Left renal pelvis (tissue), 4 donors: ENCODE data around the gene TRIM28. TPM values are rescaled to one million over a fixed set of nuclear protein-coding genes. Genes with fewer than 3 reads are reported as not detected.
"Not testable (repeated sequence)": the region's sequence is repeated elsewhere in the genome, so short reads cannot be mapped to it uniquely, and the experiment has no call there.

ENCODE experiments used
- DNase-seq, 4 donors: peaks; one replicate each; pipeline ENCODE4 v3.0.0-alpha.2; 2013; ENCODE audit warnings: low read depth in 4 of 4, low spot score in 3 of 4
- polyA plus RNA-seq, 4 donors: library from polyadenylated mRNA; unstranded; fragments of 120-200 nt; gene quantifications; one replicate each; pipeline ENCODE4 v1.2.1, GENCODE V29; 2013; ENCODE audit not compliant: insufficient read length in 4 of 4

Gene TRIM28
- polyA plus RNA-seq, 4 donors: 508 to 729 (median 693) TPM

- DNase-seq: peak; percentile 99 to 100 (median 100)
Observed at GRCh38 chr19:58572818-58573657, 29.2 kb downstream of the TRIM28 start, which contains the start of gene MZF1. MZF1 (minus strand) TSS chr19:58573335; CDS start chr19:58571389, 1,946 bp downstream.

- no peak for DNase-seq
Observed at GRCh38 chr19:58573658-58574164, 29.8 kb downstream of the TRIM28 start.

DNA sequence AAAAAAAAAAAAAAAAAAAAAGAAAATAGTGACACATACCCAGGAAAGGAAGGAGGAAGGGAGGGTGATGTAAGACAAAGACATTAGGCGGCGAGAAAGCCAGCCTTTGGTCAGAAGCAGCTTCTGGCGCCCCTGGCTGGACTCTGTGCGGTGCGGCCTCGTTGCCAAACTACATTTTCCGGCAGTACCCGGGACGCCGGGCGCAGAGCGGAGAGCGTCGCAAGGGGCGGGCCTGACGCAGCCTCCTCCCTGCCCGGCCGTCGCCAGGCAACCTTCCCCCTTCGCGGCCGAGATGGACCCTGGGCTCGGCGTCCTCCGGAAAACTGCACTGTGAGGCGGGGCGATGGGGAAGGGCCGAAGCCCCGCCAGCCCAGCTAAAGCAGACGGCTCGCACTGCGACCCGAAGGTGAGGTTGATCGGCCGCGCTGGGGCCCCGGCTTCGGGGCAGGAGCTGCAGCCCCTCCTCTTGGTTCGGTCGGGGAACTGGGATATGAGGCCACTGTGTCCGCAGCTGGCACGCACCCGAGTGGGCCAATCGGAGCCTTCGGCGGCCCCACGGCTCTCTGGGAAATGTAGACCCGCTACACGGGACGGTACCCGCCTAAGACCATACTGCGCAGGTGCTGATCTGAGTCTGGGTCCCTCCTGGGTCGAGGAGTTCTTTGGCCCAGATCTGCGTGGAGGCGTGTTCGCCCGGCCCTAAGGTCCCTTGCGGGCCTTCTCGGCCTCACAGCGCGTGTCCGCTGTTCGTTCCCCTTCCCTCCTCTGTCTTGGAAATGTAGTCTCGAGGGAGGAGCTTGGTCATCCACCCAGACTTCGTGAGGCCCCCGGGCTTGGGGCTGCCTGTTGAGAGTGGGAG, 31.5 kb downstream of the TRIM28 start:
- DNase-seq: peak; percentile 83 to 88 (median 87)

- not testable (repeated sequence) for DNase-seq
Observed at GRCh38 chr19:58577581-58577980, 33.7 kb downstream of the TRIM28 start.

GRCh38 chr19:58578012-58578925, 34.4 kb downstream of the TRIM28 start:
- no peak for DNase-seq

- no peak for DNase-seq
Observed at GRCh38 chr19:58579473-58580142, 35.7 kb downstream of the TRIM28 start.

- DNase-seq: peak in 2 of 4 donors; percentile 69 to 75
Observed at GRCh38 chr19:58581227-58582141, 37.6 kb downstream of the TRIM28 start.

DNA sequence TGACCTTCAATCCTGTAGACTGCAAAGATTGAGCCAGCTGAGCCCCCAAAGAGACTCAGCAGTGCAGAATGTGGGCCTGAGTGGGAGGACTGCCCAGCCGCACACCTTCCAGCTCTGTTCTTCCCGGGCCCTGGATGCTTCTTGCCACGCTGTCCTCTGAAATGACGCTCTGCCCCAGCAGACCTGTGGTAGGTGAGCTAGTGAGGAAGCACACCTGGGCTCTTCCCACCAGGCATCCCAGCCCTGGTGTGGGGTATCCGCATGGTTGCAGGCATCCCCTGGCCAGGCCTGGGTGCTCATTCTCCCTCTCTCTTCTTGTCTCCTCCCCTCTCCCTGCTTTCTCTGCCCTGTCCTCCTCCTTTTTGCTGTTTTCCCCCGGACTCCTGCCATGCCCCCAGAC, 39.1 kb downstream of the TRIM28 start:
- DNase-seq: no peak

DNA sequence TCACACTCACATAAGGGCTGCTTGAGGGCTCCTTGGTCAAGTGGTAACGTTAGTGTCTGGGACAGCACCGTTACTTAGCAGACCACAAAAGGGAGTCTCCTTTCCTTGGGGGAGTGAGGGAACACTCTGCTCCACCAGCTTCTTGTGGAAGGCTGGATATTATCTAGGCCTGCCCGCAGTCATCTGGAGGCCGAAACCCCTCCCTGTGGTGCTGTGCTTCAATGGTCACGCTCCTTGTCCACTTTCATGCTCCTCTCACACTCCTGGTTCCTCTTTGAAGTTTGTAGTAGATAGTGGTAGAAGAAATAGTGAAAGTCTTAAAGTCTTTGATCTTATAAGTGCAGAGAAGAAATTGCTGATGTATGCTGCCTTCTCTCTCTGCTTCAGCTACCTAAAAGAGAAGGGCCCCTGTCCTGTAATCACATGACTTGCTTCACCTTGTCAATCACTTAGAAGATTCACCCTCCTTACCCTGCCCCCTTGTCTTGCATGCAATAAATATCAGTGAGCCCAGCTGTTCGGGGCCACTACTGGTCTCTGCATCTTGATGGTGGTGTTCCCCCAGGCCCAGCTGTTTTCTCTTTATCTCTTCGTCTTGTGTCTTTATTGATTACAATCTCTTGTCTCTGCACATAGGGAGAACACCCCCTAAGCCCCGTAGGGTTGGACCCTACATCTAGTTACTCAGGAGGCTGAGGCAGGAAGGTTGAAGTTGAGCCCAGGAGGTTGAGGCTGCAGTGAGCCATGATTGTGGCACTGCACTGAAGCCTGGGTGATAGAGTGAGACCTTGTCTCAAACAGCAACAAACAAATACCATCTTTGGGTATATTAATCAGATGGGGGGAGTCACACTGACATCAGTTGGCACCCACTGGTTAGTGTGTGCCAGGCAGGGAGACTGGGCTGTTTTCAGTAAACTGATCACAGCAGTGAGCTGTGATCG, 40.9 kb downstream of the TRIM28 start:
- DNase-seq: no peak

GRCh38 chr19:58585442-58586132, 41.7 kb downstream of the TRIM28 start:
- no peak for DNase-seq

- no peak for DNase-seq
Observed at GRCh38 chr19:58586133-58586765, 42.4 kb downstream of the TRIM28 start.

Other genes starting within 250 kb of the TRIM28 start
- 10 to 100 TPM; 42.7 to 53.2 (median 46.3) TPM for gene ERVK3-1, start 238.7 kb upstream of the TRIM28 start, polyA plus RNA-seq
- 1 to 10 TPM; 3.5 to 4.2 (median 3.8) TPM for gene ZSCAN22, start 217.1 kb upstream of the TRIM28 start, polyA plus RNA-seq
- gene A1BG, start 190.6 kb upstream of the TRIM28 start, polyA plus RNA-seq: 1 to 10 TPM in 3 of 4 donors, under 1 TPM in 1; 0.89 to 1.9 (median 1.3) TPM
- 1 to 10 TPM; 2.9 to 6.5 (median 3.8) TPM for gene ZNF497, start 181.3 kb upstream of the TRIM28 start, polyA plus RNA-seq
- gene ZNF837, start 163.0 kb upstream of the TRIM28 start, polyA plus RNA-seq: 1 to 10 TPM; 1.9 to 5.0 (median 2.5) TPM
- 1,000 to 10,000 TPM in 1 of 4 donors, 100 to 1,000 TPM in 3; 837 to 1,018 (median 886) TPM for gene RPS5, start 156.8 kb upstream of the TRIM28 start, polyA plus RNA-seq
- not detected for gene RNF225, start 148.4 kb upstream of the TRIM28 start, polyA plus RNA-seq
- gene ZNF584, start 135.4 kb upstream of the TRIM28 start, polyA plus RNA-seq: 10 to 100 TPM; 12.2 to 13.6 (median 12.7) TPM
- gene ZNF132, start 103.9 kb upstream of the TRIM28 start, polyA plus RNA-seq: 10 to 100 TPM in 3 of 4 donors, 1 to 10 TPM in 1; 9.0 to 15.9 (median 14.3) TPM
- 1 to 10 TPM; 5.6 to 7.1 (median 6.1) TPM for gene ZNF324B, start 92.4 kb upstream of the TRIM28 start, polyA plus RNA-seq
- 10 to 100 TPM in 1 of 4 donors, 1 to 10 TPM in 3; 7.2 to 12.1 (median 8.9) TPM for gene ZNF324, start 77.0 kb upstream of the TRIM28 start, polyA plus RNA-seq
- gene ZNF446, start 67.7 kb upstream of the TRIM28 start, polyA plus RNA-seq: 10 to 100 TPM; 13.3 to 20.6 (median 13.8) TPM
- 10 to 100 TPM in 1 of 4 donors, 1 to 10 TPM in 3; 6.8 to 11.3 (median 8.6) TPM for gene SLC27A5, start 32.1 kb upstream of the TRIM28 start, polyA plus RNA-seq
- 10 to 100 TPM in 1 of 4 donors, 1 to 10 TPM in 3; 8.7 to 15.3 (median 9.0) TPM for gene ZBTB45, start 24.3 kb upstream of the TRIM28 start, polyA plus RNA-seq
- 100 to 1,000 TPM in 3 of 4 donors, 10 to 100 TPM in 1; 79.1 to 120 (median 116) TPM for gene CHMP2A, start 11.0 kb downstream of the TRIM28 start, polyA plus RNA-seq
- 10 to 100 TPM; 65.6 to 98.9 (median 96.5) TPM for gene UBE2M, start 14.5 kb downstream of the TRIM28 start, polyA plus RNA-seq
- 10 to 100 TPM; 21.8 to 56.7 (median 29.6) TPM for gene MZF1, start 29.3 kb downstream of the TRIM28 start, polyA plus RNA-seq